K562 (cell line): ENCODE results near the gene ZEB2. TPM values are rescaled to one million over a fixed set of nuclear protein-coding genes. Genes with fewer than 3 reads are reported as not detected.

Source experiments
- ATAC-seq: fragments of 200-7000 bp; cut with Tn5 transposase; 3 replicates; pipeline ENCODE4 v1.9.1; 2020; ENCODE audit warnings: moderate library complexity
- BruUV-seq: library from RNA; stranded (reverse); fragments of 400-500 nt; replicated peaks from 2 replicates; lab custom pipeline; 2021; lab: Mats Ljungman, UMichigan
- CTCF ChIA-PET: fragments of 300-600 bp; formaldehyde crosslinking; extraction: SDS; loops from one replicate; lab custom pipeline; 2021; ENCODE audit warnings: low intra/inter-chr PET ratio; lab: Yijun Ruan, JAX
- POLR2A ChIA-PET: fragments of 300-600, 350-650 bp; sonication (Branson Sonifier 250); formaldehyde crosslinking; extraction: SDS; loops from one replicate; lab custom pipeline; 2021; ENCODE audit warnings: antibody characterized with exemption, inconsistent platforms; lab: Yijun Ruan, JAX
- DNase-seq, 4 experiments: peaks; one replicate each; pipeline versions ENCODE4 v3.0.0 to v3.0.0-alpha.2; 2011 to 2018; ENCODE audit warnings: low spot score in 3 of 4, mixed read lengths in 3 of 4; ENCODE audit errors: extremely low read depth in 1 of 4
- FAIRE-seq: peaks from 2 replicates; lab custom pipeline; 2011; peaks lifted over from hg19 to GRCh38; lab: Jason Lieb, UNC
- H2AFZ ChIP-seq: 2 replicates; pipeline ENCODE4 v1.6.0; 2011; ENCODE audit warnings: low read depth, low read length, control low read depth, inconsistent platforms
- H3K27ac ChIP-seq: fragments of 200-600 bp; 3 replicates; pipeline ENCODE4 v1.8.0; 2011; ENCODE audit warnings: low read depth, mild to moderate bottlenecking, control low read depth, inconsistent platforms, low read length, moderate library complexity, mixed read lengths; ENCODE audit errors: extremely low read depth
- H3K27me3 ChIP-seq, 2 experiments: fragments of 300-600 bp in 1 of 2; 2 replicates in 1 of 2; 3 replicates in 1 of 2; pipeline versions ENCODE4 v1.6.0 to v1.8.0; 2011; ENCODE audit warnings: inconsistent platforms in 2 of 2, low read length in 2 of 2, mild to moderate bottlenecking in 1 of 2, mixed read lengths in 1 of 2, moderate library complexity in 1 of 2; ENCODE audit not compliant: control insufficient read depth in 2 of 2, insufficient read depth in 2 of 2
- H3K36me3 ChIP-seq: fragments of 300-600 bp; 3 replicates; pipeline ENCODE4 v1.8.0; 2011; ENCODE audit warnings: mild to moderate bottlenecking, low read length, inconsistent platforms; ENCODE audit not compliant: control insufficient read depth, insufficient read depth
- H3K4me1 ChIP-seq, 2 experiments: fragments of 200-600 bp in 1 of 2; replicated peaks in 1 of 2; 2 replicates in 1 of 2; 3 replicates in 1 of 2; pipeline versions ENCODE4 v1.5.1 to v1.8.0; 2011; ENCODE audit warnings: inconsistent platforms in 2 of 2, low read length in 2 of 2, mild to moderate bottlenecking in 1 of 2, mixed read lengths in 1 of 2, moderate library complexity in 1 of 2; ENCODE audit not compliant: control insufficient read depth in 2 of 2, insufficient read depth in 2 of 2
- H3K4me2 ChIP-seq: 2 replicates; pipeline ENCODE4 v1.6.1; 2011; ENCODE audit warnings: low read length, control low read depth, inconsistent platforms, mixed read lengths; ENCODE audit not compliant: insufficient read depth
- H3K4me3 ChIP-seq: fragments of 200-600 bp; sonication (generic), shearing (Covaris generic); 2 replicates; pipeline ENCODE4 v1.5.1; 2016; ENCODE audit warnings: control low read depth, inconsistent platforms
- H3K79me2 ChIP-seq: fragments of 200-600 bp; 3 replicates; pipeline ENCODE4 v1.8.0; 2011; ENCODE audit warnings: low read length, inconsistent platforms; ENCODE audit not compliant: control insufficient read depth, insufficient read depth
- H3K9ac ChIP-seq, 2 experiments: 2 replicates each; pipeline versions ENCODE4 v1.6.0 to v1.6.1; 2011; ENCODE audit warnings: low read depth in 2 of 2, low read length in 2 of 2, control low read depth in 1 of 2, inconsistent platforms in 1 of 2, mild to moderate bottlenecking in 1 of 2, mixed read lengths in 1 of 2; ENCODE audit not compliant: insufficient read depth in 1 of 2
- H3K9me1 ChIP-seq: one replicate; pipeline ENCODE4 v1.6.0; 2011; ENCODE audit warnings: inconsistent platforms, mild to moderate bottlenecking, low read length, moderate library complexity; ENCODE audit not compliant: control insufficient read depth, insufficient read depth
- H3K9me3 ChIP-seq: replicated peaks from 2 replicates; pipeline ENCODE4 v1.5.1; 2011; ENCODE audit warnings: low read depth, low read length, inconsistent platforms; ENCODE audit not compliant: control insufficient read depth, insufficient read depth
- H4K20me1 ChIP-seq: replicated peaks from 2 replicates; pipeline ENCODE4 v1.6.1; 2011; ENCODE audit warnings: low read length, inconsistent platforms, mixed read lengths; ENCODE audit not compliant: control insufficient read depth, insufficient read depth
- CEBPB ChIP-seq: fragments of 450-650 bp; IDR thresholded peaks from 2 replicates; pipeline ENCODE4 v1.6.1; 2016; ENCODE audit warnings: missing genetic modification characterization, missing compliant biosample characterization
- CEBPG ChIP-seq, 3 experiments: fragments of 200-800 bp in 1 of 3; sonication (Bioruptor generic) in 1 of 3; sonication (generic) in 1 of 3; formaldehyde crosslinking in 1 of 3; IDR thresholded peaks in 2 of 3; conservative IDR thresholded peaks in 1 of 3; 2 replicates each; pipeline versions ENCODE4 v1.6.1 to v1.8.0; 2016 to 2022; ENCODE audit warnings: missing compliant biosample characterization in 2 of 3, missing genetic modification characterization in 2 of 3, mild to moderate bottlenecking in 1 of 3, missing genetic modification reagents in 1 of 3
- FOXA3 ChIP-seq, 2 experiments: fragments of 450-650 bp in 1 of 2; sonication (generic) in 1 of 2; formaldehyde crosslinking; IDR thresholded peaks in 1 of 2; conservative IDR thresholded peaks in 1 of 2; 2 replicates each; pipeline versions ENCODE4 v1.4.0 to v1.8.0; 2020 to 2022; ENCODE audit warnings: mild to moderate bottlenecking in 2 of 2, missing genetic modification reagents in 1 of 2
- NBN ChIP-seq: fragments of 450-650 bp; IDR thresholded peaks from 2 replicates; pipeline ENCODE4 v1.6.1; 2016; ENCODE audit warnings: low read depth, mild to moderate bottlenecking
- ZNF140 ChIP-seq: fragments of 250-450 bp; sonication (Bioruptor Pico); IDR thresholded peaks from 2 replicates; pipeline ENCODE4 v1.8.0; 2021; ENCODE audit warnings: moderate library complexity, mild to moderate bottlenecking, inconsistent platforms
- ZNF778 ChIP-seq: fragments of 450-650 bp; formaldehyde crosslinking; IDR thresholded peaks from 2 replicates; pipeline ENCODE4 v1.4.0; 2020; ENCODE audit warnings: mild to moderate bottlenecking, moderate library complexity
- WGBS: fragments of 100-300 bp; shearing (Covaris generic); methylation state at CpG from one replicate; pipeline ENCODE4 v1.1.6; 2016; ENCODE audit warnings: low coverage, mixed read lengths; ENCODE audit not compliant: insufficient coverage; ENCODE audit errors: missing lambda C conversion rate; 5-methylcytosine and 5-hydroxymethylcytosine counted together
- in situ Hi-C: fragments of 300-500 bp; cut with MboI; formaldehyde crosslinking; loops from 4 replicates; pipeline ENCODE4 v1.15.0; 2018; ENCODE audit warnings: inconsistent platforms, mixed read lengths
- intact Hi-C: fragments of 100-400 bp; cut with micrococcal nuclease; formaldehyde crosslinking; loops from 2 replicates; pipeline ENCODE4 v1.14.2; 2022
- polyA plus RNA-seq, 8 experiments: library from polyadenylated mRNA; depleted of rRNA in 4 of 8; stranded (reverse) in 5 of 8; unstranded in 3 of 8; fragments of >200 nt; fragmentation: Nextera tagmentation in 2 of 8; fragmentation: Illumina TruSeq in 1 of 8; extraction: Ambion mirVana in 2 of 8; extraction: Trizol in 1 of 8; gene quantifications; 2 replicates each; pipeline versions ENCODE4 v1.2.1 to v1.2.3, GENCODE V29; 2011 to 2014; ENCODE audit warnings: inconsistent platforms in 1 of 8, missing spikeins in 1 of 8
- total RNA-seq, 7 experiments: library from RNA; depleted of rRNA in 6 of 7; stranded (reverse); fragments of >200 nt in 6 of 7; fragmentation: Illumina TruSeq in 2 of 7; extraction: Trizol in 2 of 7; gene quantifications; 2 replicates each; pipeline versions ENCODE4 v1.2.1 to v1.2.3, GENCODE V29; 2011 to 2021; ENCODE audit warnings: low replicate concordance in 1 of 7
- TF ChIP-seq, protein P1 (sequence below): sonication (generic); formaldehyde crosslinking; IDR thresholded peaks from 2 replicates; pipeline ENCODE4 v1.8.1; 2023; ENCODE audit warnings: mild to moderate bottlenecking, missing genetic modification reagents

ZEB2 gene
- total and polyA plus RNA-seq, 9 of the 15 experiments (the other 6 are each of a cell fraction or from before 2014, with no cell fraction given) = 15.1 to 113 (median 72.3) TPM

- no peak overlapping the region for H3K4me3 ChIP-seq
- FAIRE-seq = no peak
- intact Hi-C loops (no loop called here), in situ Hi-C loops (no loop called here)
- no TSS peak for BruUV-seq
- H3K4me1 ChIP-seq = no peaks in the 10 kb centered on the region
- H4K20me1 ChIP-seq = no peaks in the 10 kb centered on the region; the same call in 1 of the 2 replicates
- no peak for DNase-seq
- H3K27me3 ChIP-seq = no peaks in the 10 kb centered on the region
- no peak overlapping the region for H3K9ac ChIP-seq
- ChIA-PET POLR2A (interaction anchor here (0.6 to 1.0 kb wide), 3 partner anchors 14 to 545 kb away, joined by 3 to 5 read pairs (median 3); no protein-coding TSS in a partner anchor), CTCF (no interaction called here)
- 69% methylated on average over 2 of the region's 2 CpGs for WGBS
- no peak for TF ChIP-seq ZNF778 (CRISPR knock-in tag)
- peak; percentile 86 for TF ChIP-seq CEBPB
- no peak for TF ChIP-seq ZNF140 (CRISPR knock-in tag)
- TF ChIP-seq, protein P1, sequence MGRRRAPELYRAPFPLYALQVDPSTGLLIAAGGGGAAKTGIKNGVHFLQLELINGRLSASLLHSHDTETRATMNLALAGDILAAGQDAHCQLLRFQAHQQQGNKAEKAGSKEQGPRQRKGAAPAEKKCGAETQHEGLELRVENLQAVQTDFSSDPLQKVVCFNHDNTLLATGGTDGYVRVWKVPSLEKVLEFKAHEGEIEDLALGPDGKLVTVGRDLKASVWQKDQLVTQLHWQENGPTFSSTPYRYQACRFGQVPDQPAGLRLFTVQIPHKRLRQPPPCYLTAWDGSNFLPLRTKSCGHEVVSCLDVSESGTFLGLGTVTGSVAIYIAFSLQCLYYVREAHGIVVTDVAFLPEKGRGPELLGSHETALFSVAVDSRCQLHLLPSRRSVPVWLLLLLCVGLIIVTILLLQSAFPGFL (CRISPR knock-in tag) = no peak
- peak; percentile 35; the same call in 1 of the 2 replicates for TF ChIP-seq CEBPG (CRISPR knock-in tag; IDR thresholded peaks at IDR 0.05)
- TF ChIP-seq CEBPG (tag; conservative IDR thresholded peaks at IDR 0.05 in 1 of 2, IDR thresholded peaks at IDR 0.05 in 1 of 2) = peak; percentile 62 to 75
- no peak for TF ChIP-seq NBN
- no peak for TF ChIP-seq FOXA3 (CRISPR knock-in tag; conservative IDR thresholded peaks at IDR 0.05 in 1 of 2, IDR thresholded peaks at IDR 0.05 in 1 of 2)
- H3K9me3 ChIP-seq = no peaks in the 10 kb centered on the region
- no peak overlapping the region for H3K27ac ChIP-seq
- no peaks in the 10 kb centered on the region for H3K9me1 ChIP-seq
- no peak overlapping the region for H3K4me2 ChIP-seq
- H3K79me2 ChIP-seq = peaks cover 78% of the 10 kb centered on the region
- ATAC-seq = no peak
- no peak overlapping the region for H2AFZ ChIP-seq
- peaks cover 94% of the 10 kb centered on the region for H3K36me3 ChIP-seq
Measured at GRCh38 chr2:144412709-144413108, 107.2 kb downstream of the ZEB2 start.
